Ovary (tissue), 3 donors: ENCODE results near the gene C11orf54.

Source experiments
- CTCF ChIP-seq, 3 donors: fragments of 450-650 bp in 2 of 3; fragments of 200-600 bp in 1 of 3; IDR thresholded peaks; one replicate each; pipeline versions ENCODE4 v1.5.1 to v1.8.0; 2016 to 2022; ENCODE audit warnings: antibody characterized with exemption in 3 of 3, mild to moderate bottlenecking in 1 of 3
- POLR2A ChIP-seq: fragments of 450-650 bp; IDR thresholded peaks from one replicate; pipeline ENCODE4 v1.6.1; 2017; ENCODE audit warnings: antibody characterized with exemption, mild to moderate bottlenecking, moderate library complexity
- donor health status: DM: no; HTN: no; CAD: no.

GRCh38 chr11:93753241-93753640, 11.8 kb downstream of the C11orf54 start:
- TF ChIP-seq POLR2A, result no peak
- TF ChIP-seq CTCF (IDR thresholded peaks at IDR 0.05), result no peak
